Measurements from ENCODE around the gene MIDN. TPM values are rescaled to one million over a fixed set of nuclear protein-coding genes. Genes with fewer than 3 reads are reported as not detected.
A peak's percentile ranks its signal among the peaks of the same experiment; 100 is the strongest.

Gene MIDN
- total and polyA plus RNA-seq, 2 donors (not counting 1 experiment from before 2014, with no cell fraction given) = 12.0 to 18.8 TPM

DNA sequence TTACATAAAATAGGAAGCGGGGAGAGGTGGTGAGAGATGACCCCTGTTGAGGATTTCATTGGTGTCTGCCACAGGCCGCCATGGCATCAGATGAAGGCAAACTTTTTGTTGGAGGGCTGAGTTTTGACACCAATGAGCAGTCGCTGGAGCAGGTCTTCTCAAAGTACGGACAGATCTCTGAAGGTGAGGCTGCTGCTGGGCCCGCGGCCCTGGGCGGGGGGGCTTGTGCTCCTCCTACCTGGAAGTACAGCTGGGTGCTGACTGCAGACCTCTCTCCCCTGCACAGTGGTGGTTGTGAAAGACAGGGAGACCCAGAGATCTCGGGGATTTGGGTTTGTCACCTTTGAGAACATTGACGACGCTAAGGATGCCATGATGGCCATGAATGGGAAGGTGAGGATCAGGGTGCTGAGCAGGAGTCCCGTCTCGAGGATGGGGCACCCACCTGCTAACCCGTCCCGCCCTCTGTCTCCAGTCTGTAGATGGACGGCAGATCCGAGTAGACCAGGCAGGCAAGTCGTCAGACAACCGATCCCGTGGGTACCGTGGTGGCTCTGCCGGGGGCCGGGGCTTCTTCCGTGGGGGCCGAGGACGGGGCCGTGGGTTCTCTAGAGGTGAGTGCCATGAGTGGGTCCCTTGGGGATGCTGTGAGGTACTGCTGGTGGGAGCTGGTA lies 22.6 kb downstream of the MIDN start:
- no peaks in the 10 kb centered on the region for H4K20me1 ChIP-seq (ENCODE audit: control insufficient read depth, extremely low read depth, insufficient read depth, low read length)
- H3K27ac ChIP-seq (ENCODE audit: insufficient read depth, low read length) = peak overlapping the region; percentile 98
- peak overlapping the region; percentile 27 for H3K9ac ChIP-seq (ENCODE audit: insufficient read depth, low read length)
- no peak overlapping the region for H2AFZ ChIP-seq (ENCODE audit: low read length)
- DNase-seq (ENCODE audit: low read depth in 2 of 2) = no peak
- H3K27me3 ChIP-seq (ENCODE audit: control insufficient read depth, insufficient read depth, low read length) = no peaks in the 10 kb centered on the region
- peaks cover 43% of the 10 kb centered on the region for H3K4me1 ChIP-seq (ENCODE audit: control insufficient read depth, extremely low read depth, insufficient read depth, low read length)
- peak overlapping the region; percentile 99 for H3K4me2 ChIP-seq (ENCODE audit: extremely low read depth, insufficient read depth, low read length)
- peaks cover 35% of the 10 kb centered on the region for H3K36me3 ChIP-seq (ENCODE audit: control insufficient read depth, insufficient read depth, low read length)
- no peaks in the 10 kb centered on the region for H3K9me3 ChIP-seq (ENCODE audit: control insufficient read depth, insufficient read depth, low read depth, low read length)
- no peak for TF ChIP-seq EZH2 (IDR thresholded peaks at IDR 0.05; ENCODE audit: low read length, missing control alignments)
- TF ChIP-seq, protein P1, sequence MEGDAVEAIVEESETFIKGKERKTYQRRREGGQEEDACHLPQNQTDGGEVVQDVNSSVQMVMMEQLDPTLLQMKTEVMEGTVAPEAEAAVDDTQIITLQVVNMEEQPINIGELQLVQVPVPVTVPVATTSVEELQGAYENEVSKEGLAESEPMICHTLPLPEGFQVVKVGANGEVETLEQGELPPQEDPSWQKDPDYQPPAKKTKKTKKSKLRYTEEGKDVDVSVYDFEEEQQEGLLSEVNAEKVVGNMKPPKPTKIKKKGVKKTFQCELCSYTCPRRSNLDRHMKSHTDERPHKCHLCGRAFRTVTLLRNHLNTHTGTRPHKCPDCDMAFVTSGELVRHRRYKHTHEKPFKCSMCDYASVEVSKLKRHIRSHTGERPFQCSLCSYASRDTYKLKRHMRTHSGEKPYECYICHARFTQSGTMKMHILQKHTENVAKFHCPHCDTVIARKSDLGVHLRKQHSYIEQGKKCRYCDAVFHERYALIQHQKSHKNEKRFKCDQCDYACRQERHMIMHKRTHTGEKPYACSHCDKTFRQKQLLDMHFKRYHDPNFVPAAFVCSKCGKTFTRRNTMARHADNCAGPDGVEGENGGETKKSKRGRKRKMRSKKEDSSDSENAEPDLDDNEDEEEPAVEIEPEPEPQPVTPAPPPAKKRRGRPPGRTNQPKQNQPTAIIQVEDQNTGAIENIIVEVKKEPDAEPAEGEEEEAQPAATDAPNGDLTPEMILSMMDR (conservative IDR thresholded peaks at IDR 0.05 in 1 of 2, IDR thresholded peaks at IDR 0.05 in 1 of 2; ENCODE audit: low read depth in 1 of 2, low read length in 2 of 2) = no peak
- H3K79me2 ChIP-seq (ENCODE audit: control insufficient read depth, insufficient read depth, low read length) = peaks cover 53% of the 10 kb centered on the region
- H3K4me3 ChIP-seq (replicated peaks in 1 of 4; ENCODE audit: control extremely low read depth in 1 of 4, insufficient read depth in 1 of 4, low read depth in 3 of 4, low read length in 4 of 4) = peak overlapping the region; percentile 69 to 89 (median 81)

DNA sequence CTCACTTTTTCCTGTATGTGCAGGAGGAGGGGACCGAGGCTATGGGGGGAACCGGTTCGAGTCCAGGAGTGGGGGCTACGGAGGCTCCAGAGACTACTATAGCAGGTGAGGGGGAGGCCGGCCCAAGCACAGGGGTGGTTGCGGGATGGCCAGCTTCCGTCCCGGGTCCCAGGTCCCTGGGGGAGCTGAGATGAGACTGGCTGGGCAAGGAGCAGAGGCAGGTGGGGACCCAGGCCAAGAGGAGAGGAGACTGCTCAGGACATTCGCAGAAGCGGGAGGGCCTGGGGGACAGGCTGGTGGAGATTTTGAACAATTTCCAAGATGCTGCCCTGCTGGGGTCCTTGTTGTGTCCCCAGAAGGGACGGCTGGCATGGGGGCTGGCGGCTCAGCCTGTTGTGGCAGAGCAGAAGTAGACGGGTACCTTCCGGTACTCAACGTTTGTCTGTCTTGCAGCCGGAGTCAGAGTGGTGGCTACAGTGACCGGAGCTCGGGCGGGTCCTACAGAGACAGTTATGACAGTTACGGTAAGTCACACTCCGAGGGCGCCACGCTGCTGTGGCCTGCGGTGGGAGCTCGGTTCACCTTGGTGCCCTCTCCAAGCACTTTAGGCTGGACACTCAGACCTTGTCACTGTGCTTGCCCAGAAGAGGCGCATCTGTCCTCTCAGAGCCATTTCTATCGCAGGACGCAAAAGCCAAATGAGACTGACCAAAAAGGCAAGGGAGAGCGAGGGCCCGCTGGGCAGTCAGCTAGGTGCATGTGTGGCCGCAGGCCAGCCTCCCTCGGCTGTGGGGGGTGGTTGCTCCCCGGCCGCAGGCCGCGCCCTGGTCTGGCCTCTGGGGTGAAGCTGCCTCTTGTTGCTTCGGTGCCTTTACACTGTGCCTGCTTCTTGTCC lies 23.4 kb downstream of the MIDN start:
- no peak overlapping the region for H3K9ac ChIP-seq (ENCODE audit: insufficient read depth, low read length)
- H3K79me2 ChIP-seq (ENCODE audit: control insufficient read depth, insufficient read depth, low read length) = peaks cover 59% of the 10 kb centered on the region
- H4K20me1 ChIP-seq (ENCODE audit: control insufficient read depth, extremely low read depth, insufficient read depth, low read length) = no peaks in the 10 kb centered on the region

More for the DNA sequence above, 23.4 kb downstream of the MIDN start:
- Histone ChIP-seq H3K27me3 (ENCODE audit: control insufficient read depth, insufficient read depth, low read length) (no peaks in the 10 kb centered on the region), H3K4me2 (ENCODE audit: extremely low read depth, insufficient read depth, low read length) (peak overlapping the region; percentile 70), H3K27ac (ENCODE audit: insufficient read depth, low read length) (peak overlapping the region; percentile 34), H3K4me1 (ENCODE audit: control insufficient read depth, extremely low read depth, insufficient read depth, low read length) (peaks cover 46% of the 10 kb centered on the region), H3K4me3 (replicated peaks in 1 of 4; ENCODE audit: control extremely low read depth in 1 of 4, insufficient read depth in 1 of 4, low read depth in 3 of 4, low read length in 4 of 4) (peak overlapping the region; percentile 0 to 89 (median 78)), H2AFZ (ENCODE audit: low read length) (no peak overlapping the region), H3K9me3 (ENCODE audit: control insufficient read depth, insufficient read depth, low read depth, low read length) (no peaks in the 10 kb centered on the region), H3K36me3 (ENCODE audit: control insufficient read depth, insufficient read depth, low read length) (peaks cover 36% of the 10 kb centered on the region)
- no peak for TF ChIP-seq EZH2 (IDR thresholded peaks at IDR 0.05; ENCODE audit: low read length, missing control alignments)
- TF ChIP-seq, protein P1 (conservative IDR thresholded peaks at IDR 0.05 in 1 of 2, IDR thresholded peaks at IDR 0.05 in 1 of 2; ENCODE audit: low read depth in 1 of 2, low read length in 2 of 2) = no peak
- no peak for DNase-seq (ENCODE audit: low read depth in 2 of 2)
